ENCODE data around the gene NPL. TPM values are rescaled to one million over a fixed set of nuclear protein-coding genes. Genes with fewer than 3 reads are reported as not detected.

Gene NPL
- polyA plus RNA-seq, 1 donor (not counting 4 experiments of a cell fraction or from before 2014, with no cell fraction given): 9.0 TPM

- no peak overlapping the region for H3K4me2 ChIP-seq (ENCODE audit: control insufficient read depth, extremely low read depth, insufficient read depth, low read depth, low read length)
- no peak overlapping the region for H3K9ac ChIP-seq (ENCODE audit: control insufficient read depth, extremely low read depth, insufficient read depth, low read length)
- no peak for TF ChIP-seq CTCF (optimal IDR thresholded peaks at IDR 0.05 in 1 of 3, IDR thresholded peaks at IDR 0.05 in 1 of 3, conservative IDR thresholded peaks at IDR 0.05 in 1 of 3; ENCODE audit: extremely low read depth in 1 of 3, insufficient read depth in 2 of 3, low read length in 3 of 3)
- no peak for TF ChIP-seq EZH2 (IDR thresholded peaks at IDR 0.05; ENCODE audit: low read length)
- no peaks in the 10 kb centered on the region for H3K79me2 ChIP-seq (ENCODE audit: control insufficient read depth, insufficient read depth, low read length)
- H3K36me3 ChIP-seq (ENCODE audit: control insufficient read depth in 2 of 2, extremely low read depth in 1 of 2, insufficient read depth in 2 of 2, low read length in 2 of 2): peaks cover 44 to 57% of the 10 kb centered on the region in 2 experiments
- H3K9me1 ChIP-seq (ENCODE audit: control insufficient read depth, extremely low read depth, insufficient read depth, low read length): no peaks in the 10 kb centered on the region
- H2AFZ ChIP-seq (ENCODE audit: control insufficient read depth, low read length): no peak overlapping the region
- FAIRE-seq (no peak), DNase-seq (ENCODE audit: low read depth, low spot score) (no peak)
- no peak overlapping the region for H3K27ac ChIP-seq (ENCODE audit: control insufficient read depth, insufficient read depth, low read length)
- H3K4me3 ChIP-seq (ENCODE audit: control insufficient read depth in 2 of 3, extremely low read depth in 1 of 3, insufficient read depth in 2 of 3, low read depth in 1 of 3, low read length in 3 of 3): no peak overlapping the region
- H3K9me3 ChIP-seq (ENCODE audit: control insufficient read depth, low read depth, low read length): no peaks in the 10 kb centered on the region
- H3K4me1 ChIP-seq (ENCODE audit: control insufficient read depth, extremely low read depth, insufficient read depth, low read length): no peaks in the 10 kb centered on the region
- dilution Hi-C loops (cut with MboI; ENCODE audit: extremely low pct_ligation_motif_present, low sequenced_read_pairs): no loop called here
- no peaks in the 10 kb centered on the region for H3K27me3 ChIP-seq (ENCODE audit: control insufficient read depth, extremely low read depth, insufficient read depth, low read length)
- H4K20me1 ChIP-seq (ENCODE audit: control insufficient read depth, extremely low read depth, insufficient read depth, low read length): no peaks in the 10 kb centered on the region
Measured at GRCh38 chr1:182877331-182877730, 87.8 kb downstream of the NPL start.

- DNase-seq (ENCODE audit: low read depth, low spot score) (no peak), FAIRE-seq (no peak)
- no peak overlapping the region for H2AFZ ChIP-seq (ENCODE audit: control insufficient read depth, low read length)
- H3K4me3 ChIP-seq (ENCODE audit: control insufficient read depth in 2 of 3, extremely low read depth in 1 of 3, insufficient read depth in 2 of 3, low read depth in 1 of 3, low read length in 3 of 3): no peak overlapping the region
- H4K20me1 ChIP-seq (ENCODE audit: control insufficient read depth, extremely low read depth, insufficient read depth, low read length): no peaks in the 10 kb centered on the region
- dilution Hi-C loops (cut with MboI; ENCODE audit: extremely low pct_ligation_motif_present, low sequenced_read_pairs): no loop called here
- TF ChIP-seq EZH2 (IDR thresholded peaks at IDR 0.05; ENCODE audit: low read length) (no peak), CTCF (optimal IDR thresholded peaks at IDR 0.05 in 1 of 3, IDR thresholded peaks at IDR 0.05 in 1 of 3, conservative IDR thresholded peaks at IDR 0.05 in 1 of 3; ENCODE audit: extremely low read depth in 1 of 3, insufficient read depth in 2 of 3, low read length in 3 of 3) (no peak)
- no peak overlapping the region for H3K27ac ChIP-seq (ENCODE audit: control insufficient read depth, insufficient read depth, low read length)
- no peaks in the 10 kb centered on the region for H3K4me1 ChIP-seq (ENCODE audit: control insufficient read depth, extremely low read depth, insufficient read depth, low read length)
- H3K9ac ChIP-seq (ENCODE audit: control insufficient read depth, extremely low read depth, insufficient read depth, low read length): no peak overlapping the region
- H3K36me3 ChIP-seq (ENCODE audit: control insufficient read depth in 2 of 2, extremely low read depth in 1 of 2, insufficient read depth in 2 of 2, low read length in 2 of 2): peaks cover 42 to 56% of the 10 kb centered on the region in 2 experiments
- H3K27me3 ChIP-seq (ENCODE audit: control insufficient read depth, extremely low read depth, insufficient read depth, low read length): no peaks in the 10 kb centered on the region
- H3K79me2 ChIP-seq (ENCODE audit: control insufficient read depth, insufficient read depth, low read length): no peaks in the 10 kb centered on the region
- H3K9me3 ChIP-seq (ENCODE audit: control insufficient read depth, low read depth, low read length): no peaks in the 10 kb centered on the region
- no peak overlapping the region for H3K4me2 ChIP-seq (ENCODE audit: control insufficient read depth, extremely low read depth, insufficient read depth, low read depth, low read length)
- H3K9me1 ChIP-seq (ENCODE audit: control insufficient read depth, extremely low read depth, insufficient read depth, low read length): no peaks in the 10 kb centered on the region
Measured at GRCh38 chr1:182877842-182878241, 88.3 kb downstream of the NPL start.

Other genes starting within 250 kb of the NPL start
- gene RNASEL, start 200.5 kb upstream of the NPL start, polyA plus RNA-seq: 3.6 to 4.7 TPM (median 3.9 TPM) in 3 replicates
- gene RGS16, start 185.4 kb upstream of the NPL start, polyA plus RNA-seq: 0.18 to 0.34 TPM (median 0.19 TPM) in 3 replicates
- not detected in 3 replicates for gene RGS8, start 105.2 kb upstream of the NPL start, polyA plus RNA-seq
- 131 to 199 TPM (median 154 TPM) in 3 replicates for gene DHX9, start 49.6 kb downstream of the NPL start, polyA plus RNA-seq
- not detected in 3 replicates for gene SHCBP1L, start 163.4 kb downstream of the NPL start, polyA plus RNA-seq
- 40.9 to 76.4 TPM (median 66.6 TPM) in 3 replicates for gene LAMC1, start 233.6 kb downstream of the NPL start, polyA plus RNA-seq

Measured in keratinocyte (primary cell).